Small intestine (tissue), 7 donors: ENCODE data around the gene PTPRU. TPM values are rescaled to one million over a fixed set of nuclear protein-coding genes. Genes with fewer than 3 reads are reported as not detected.

Experiments
- DNase-seq, 2 donors: peaks; one replicate each; pipeline versions ENCODE4 v3.0.0 to v3.0.0-alpha.2; 2013
- FAIRE-seq: peaks from 2 replicates; lab custom pipeline; 2012; peaks lifted over from hg19 to GRCh38; lab: Jason Lieb, UNC
- H3K27ac ChIP-seq, 3 donors: one replicate each; pipeline ENCODE4 v1.5.1; 2013; ENCODE audit warnings: low read length in 2 of 3, mild to moderate bottlenecking in 2 of 3, control low read depth in 1 of 3, inconsistent platforms in 1 of 3, low read depth in 1 of 3, moderate library complexity in 1 of 3
- H3K27me3 ChIP-seq, 3 donors: one replicate each; pipeline ENCODE4 v1.6.1; 2013; ENCODE audit warnings: low read length in 3 of 3, inconsistent platforms in 1 of 3; ENCODE audit not compliant: control insufficient read depth in 3 of 3, insufficient read depth in 3 of 3
- H3K36me3 ChIP-seq, 3 donors: one replicate each; pipeline ENCODE4 v1.6.1; 2013; ENCODE audit warnings: low read length in 3 of 3, inconsistent platforms in 1 of 3, low read depth in 1 of 3, mild to moderate bottlenecking in 1 of 3, moderate library complexity in 1 of 3; ENCODE audit not compliant: control insufficient read depth in 3 of 3, insufficient read depth in 2 of 3
- H3K4me1 ChIP-seq, 3 donors: one replicate each; pipeline ENCODE4 v1.6.1; 2013; ENCODE audit warnings: low read length in 2 of 3, inconsistent platforms in 1 of 3, low read depth in 1 of 3, mild to moderate bottlenecking in 1 of 3, moderate library complexity in 1 of 3; ENCODE audit not compliant: control insufficient read depth in 3 of 3, insufficient read depth in 2 of 3
- H3K4me3 ChIP-seq, 3 donors: one replicate each; pipeline ENCODE4 v1.5.1; 2013; ENCODE audit warnings: low read length in 3 of 3, control low read depth in 1 of 3, inconsistent platforms in 1 of 3, low read depth in 1 of 3, mild to moderate bottlenecking in 1 of 3, moderate library complexity in 1 of 3
- H3K9me3 ChIP-seq, 2 donors: one replicate each; pipeline ENCODE4 v1.6.1; 2013; ENCODE audit warnings: low read depth in 1 of 2, low read length in 1 of 2; ENCODE audit not compliant: control insufficient read depth in 2 of 2, insufficient read depth in 1 of 2
- WGBS, 3 donors: extraction: QIAGEN DNeasy Blood & Tissue Kit; methylation state at CpG; one replicate each; pipeline ENCODE4 v1.1.7; 2013; 5-methylcytosine and 5-hydroxymethylcytosine counted together
- polyA plus RNA-seq, 4 donors: library from polyadenylated mRNA; stranded (reverse) in 3 of 4; unstranded in 1 of 4; fragments of 200-250 nt in 3 of 4; fragments of 120-200 nt in 1 of 4; gene quantifications; one replicate each; pipeline versions ENCODE4 v1.2.1 to v1.2.3, GENCODE V29; 2013
- donor health status: healthy with polysubstance abuse.
- donor health status: control.
- donor health status: control.
- donor health status: Bipolar disorder and iron deficiency.
- donor health status: healthy.

Gene PTPRU
- polyA plus RNA-seq, 4 donors = 0.27 to 44.5 (median 4.3) TPM; not detected in 1

- 81 to 90% (median 84%) methylated on average over 12 of the region's 12 CpGs for WGBS, 3 donors
- DNase-seq (no peak), FAIRE-seq (no peak)
- Histone ChIP-seq H3K36me3 (peaks cover 0 to 16% (median 0%) of the 10 kb centered on the region in 3 donors), H3K4me3 (no peak overlapping the region), H3K27me3 (no peaks in the 10 kb centered on the region), H3K9me3 (no peaks in the 10 kb centered on the region), H3K4me1 (no peaks in the 10 kb centered on the region), H3K27ac (no peak overlapping the region)
Observed at GRCh38 chr1:29322861-29323585, 86.7 kb downstream of the PTPRU start.

GRCh38 chr1:29323636-29324035, 87.3 kb downstream of the PTPRU start:
- Histone ChIP-seq H3K4me1 (no peaks in the 10 kb centered on the region), H3K36me3 (peaks cover 0 to 10% (median 0%) of the 10 kb centered on the region in 3 donors), H3K27me3 (no peaks in the 10 kb centered on the region), H3K27ac (no peak overlapping the region), H3K4me3 (no peak overlapping the region), H3K9me3 (no peaks in the 10 kb centered on the region)
- no peak for FAIRE-seq
- 82 to 93% (median 93%) methylated on average over 8 of the region's 8 CpGs for WGBS, 3 donors
- no peak for DNase-seq

GRCh38 chr1:29324202-29324601, 87.9 kb downstream of the PTPRU start:
- H3K9me3 ChIP-seq = no peaks in the 10 kb centered on the region
- H3K4me1 ChIP-seq = no peaks in the 10 kb centered on the region
- DNase-seq (no peak), FAIRE-seq (no peak)
- H3K36me3 ChIP-seq = peaks cover 0 to 8% (median 0%) of the 10 kb centered on the region in 3 donors
- no peak overlapping the region for H3K4me3 ChIP-seq
- H3K27ac ChIP-seq = no peak overlapping the region
- H3K27me3 ChIP-seq = no peaks in the 10 kb centered on the region
- WGBS, 3 donors = 77 to 82% (median 79%) methylated on average over 10 of the region's 10 CpGs

- H3K9me3 ChIP-seq = no peaks in the 10 kb centered on the region
- H3K4me1 ChIP-seq = no peaks in the 10 kb centered on the region
- DNase-seq (peak; percentile 42 to 80), FAIRE-seq (no peak)
- no peak overlapping the region for H3K27ac ChIP-seq
- H3K36me3 ChIP-seq = peaks cover 0 to 8% (median 0%) of the 10 kb centered on the region in 3 donors
- no peaks in the 10 kb centered on the region for H3K27me3 ChIP-seq
- no peak overlapping the region for H3K4me3 ChIP-seq
- 45 to 54% (median 49%) methylated on average over 19 of the region's 19 CpGs for WGBS, 3 donors
Observed at GRCh38 chr1:29324771-29325351, 88.5 kb downstream of the PTPRU start.

GRCh38 chr1:29325675-29326074, 89.4 kb downstream of the PTPRU start:
- 84 to 91% (median 89%) methylated on average over 4 of the region's 4 CpGs for WGBS, 3 donors
- FAIRE-seq (no peak), DNase-seq (no peak)
- Histone ChIP-seq H3K9me3 (no peaks in the 10 kb centered on the region), H3K36me3 (peaks cover 0 to 6% (median 0%) of the 10 kb centered on the region in 3 donors), H3K27ac (no peak overlapping the region), H3K4me1 (no peaks in the 10 kb centered on the region), H3K4me3 (no peak overlapping the region), H3K27me3 (no peaks in the 10 kb centered on the region)

GRCh38 chr1:29326123-29326522, 89.8 kb downstream of the PTPRU start:
- peaks cover 0 to 6% (median 0%) of the 10 kb centered on the region in 3 donors for H3K36me3 ChIP-seq
- 80 to 91% (median 86%) methylated on average over 2 of the region's 2 CpGs for WGBS, 3 donors
- no peak for FAIRE-seq

GRCh38 chr1:29327223-29327935, 91.1 kb downstream of the PTPRU start:
- no peak overlapping the region for H3K4me3 ChIP-seq
- FAIRE-seq = no peak
- WGBS, 3 donors = 86 to 95% (median 90%) methylated on average over 9 of the region's 9 CpGs
- no peaks in the 10 kb centered on the region for H3K9me3 ChIP-seq
- no peak for DNase-seq
- H3K27ac ChIP-seq = no peak overlapping the region
- H3K36me3 ChIP-seq = peaks cover 0 to 6% (median 0%) of the 10 kb centered on the region in 3 donors
- H3K4me1 ChIP-seq = no peaks in the 10 kb centered on the region
- H3K27me3 ChIP-seq = no peaks in the 10 kb centered on the region

More at GRCh38 chr1:29326123-29326522, 89.8 kb downstream of the PTPRU start:
- Histone ChIP-seq H3K4me1 (no peaks in the 10 kb centered on the region), H3K4me3 (no peak overlapping the region), H3K27ac (no peak overlapping the region), H3K9me3 (no peaks in the 10 kb centered on the region), H3K27me3 (no peaks in the 10 kb centered on the region)
- DNase-seq = no peak

- 84 to 92% (median 91%) methylated on average over 9 of the region's 9 CpGs for WGBS, 3 donors
- Histone ChIP-seq H3K36me3 (peaks cover 0 to 6% (median 0%) of the 10 kb centered on the region in 3 donors), H3K4me3 (no peak overlapping the region), H3K27me3 (no peaks in the 10 kb centered on the region), H3K27ac (no peak overlapping the region), H3K4me1 (no peaks in the 10 kb centered on the region), H3K9me3 (no peaks in the 10 kb centered on the region)
- DNase-seq = no peak
- no peak for FAIRE-seq
Observed at GRCh38 chr1:29329022-29329775, 92.9 kb downstream of the PTPRU start.
